HG03432 (cell line): ENCODE measurements around the gene CNOT2.
"Not testable (repeated sequence)": the region's sequence is repeated elsewhere in the genome, so short reads cannot be mapped to it uniquely, and the experiment has no call there.

ENCODE experiments used
- ATAC-seq: cut with Tn5 transposase; IDR thresholded peaks from one replicate; pipeline ENCODE4 v1.9.1; 2021; ENCODE audit warnings: mild to moderate bottlenecking, moderate library complexity; ENCODE audit not compliant: unreplicated experiment

Gene CNOT2

GRCh38 chr12:70292017-70292776 lies 49.0 kb downstream of the CNOT2 start:
- ATAC-seq: no peak

- not testable (repeated sequence) for ATAC-seq
Observed at GRCh38 chr12:70304684-70305555, 61.7 kb downstream of the CNOT2 start.

- ATAC-seq: no peak
Observed at GRCh38 chr12:70305794-70306193, 62.6 kb downstream of the CNOT2 start.

- ATAC-seq: no peak
Observed at GRCh38 chr12:70306676-70307075, 63.4 kb downstream of the CNOT2 start.

GRCh38 chr12:70307868-70308267 lies 64.6 kb downstream of the CNOT2 start:
- no peak for ATAC-seq

GRCh38 chr12:70309348-70309747 lies 66.1 kb downstream of the CNOT2 start:
- no peak for ATAC-seq

GRCh38 chr12:70314145-70314544 lies 70.9 kb downstream of the CNOT2 start:
- ATAC-seq: no peak

GRCh38 chr12:70317781-70318180 lies 74.5 kb downstream of the CNOT2 start:
- peak; percentile 95 for ATAC-seq

GRCh38 chr12:70319605-70320004 lies 76.4 kb downstream of the CNOT2 start:
- no peak for ATAC-seq

GRCh38 chr12:70321191-70321590 lies 78.0 kb downstream of the CNOT2 start:
- no peak for ATAC-seq

- ATAC-seq: no peak
Observed at GRCh38 chr12:70327541-70327940, 84.3 kb downstream of the CNOT2 start.

- no peak for ATAC-seq
Observed at GRCh38 chr12:70329728-70330127, 86.5 kb downstream of the CNOT2 start.

GRCh38 chr12:70330158-70330557 lies 86.9 kb downstream of the CNOT2 start:
- no peak for ATAC-seq

GRCh38 chr12:70332236-70332635 lies 89.0 kb downstream of the CNOT2 start:
- ATAC-seq: no peak

- no peak for ATAC-seq
Observed at GRCh38 chr12:70334742-70335141, 91.5 kb downstream of the CNOT2 start.

GRCh38 chr12:70338531-70338930 lies 95.3 kb downstream of the CNOT2 start:
- ATAC-seq: no peak

GRCh38 chr12:70351076-70351475 lies 107.8 kb downstream of the CNOT2 start:
- ATAC-seq: no peak

- ATAC-seq: no peak
Observed at GRCh38 chr12:70353780-70354660, 110.8 kb downstream of the CNOT2 start.

- no peak for ATAC-seq
Observed at GRCh38 chr12:70354787-70355186, 111.6 kb downstream of the CNOT2 start.

- no peak for ATAC-seq
Observed at GRCh38 chr12:70355972-70356371, 112.7 kb downstream of the CNOT2 start.
